Measurements from ENCODE around the gene RIMBP2.

- TF ChIP-seq POLR2A (IDR thresholded peaks at IDR 0.05; ENCODE audit: low read depth, low read length) (no peak), TAF1 (IDR thresholded peaks at IDR 0.05; ENCODE audit: borderline replicate concordance, low read depth, low read length) (no peak)
These were observed 51.8 kb downstream of the RIMBP2 start for GRCh38 chr12:130664252-130664651.

Data from GM12892 (cell line).